ENCODE data around the gene IL2RA. TPM values are rescaled to one million over a fixed set of nuclear protein-coding genes. Genes with fewer than 3 reads are reported as not detected.

Gene IL2RA
- total and polyA plus RNA-seq, 10 of the 15 experiments (the other 5 are each of a cell fraction or from before 2014, with no cell fraction given), result 2.2 to 6.0 (median 4.9) TPM

DNA sequence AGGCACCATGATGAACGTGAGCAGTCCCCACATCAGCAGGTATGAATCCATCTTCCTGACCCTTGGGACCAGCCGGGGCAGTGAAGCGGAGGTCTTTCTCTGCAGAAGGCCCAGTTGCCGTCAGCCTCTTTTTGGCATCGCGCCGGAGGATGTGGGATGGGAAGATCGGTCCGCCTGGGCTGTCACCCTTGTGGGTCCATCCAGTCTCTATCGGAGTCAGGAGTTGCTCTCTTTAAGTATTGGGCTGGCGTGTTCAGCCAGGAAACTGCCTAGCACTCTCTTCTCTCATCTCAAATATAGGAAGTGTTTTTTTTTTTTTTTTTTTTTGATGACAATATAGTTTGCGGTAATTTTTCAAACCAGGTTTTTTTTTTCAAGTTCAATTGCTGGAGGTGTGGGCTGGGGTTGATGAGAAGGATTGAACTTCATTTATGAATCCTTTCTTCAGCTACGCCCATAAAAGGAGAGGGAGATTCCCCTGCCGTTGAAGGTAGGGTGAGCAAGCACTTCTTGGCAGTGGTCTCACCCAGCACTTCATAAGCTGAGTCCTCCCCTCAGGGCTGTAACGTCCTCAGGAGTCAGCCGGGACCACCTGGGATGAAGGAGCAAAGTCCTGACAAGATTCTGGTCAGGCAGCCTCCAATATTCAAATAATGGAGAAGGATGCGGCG lies at the start of gene IL2RA (continued):
- TF ChIP-seq, protein P1, sequence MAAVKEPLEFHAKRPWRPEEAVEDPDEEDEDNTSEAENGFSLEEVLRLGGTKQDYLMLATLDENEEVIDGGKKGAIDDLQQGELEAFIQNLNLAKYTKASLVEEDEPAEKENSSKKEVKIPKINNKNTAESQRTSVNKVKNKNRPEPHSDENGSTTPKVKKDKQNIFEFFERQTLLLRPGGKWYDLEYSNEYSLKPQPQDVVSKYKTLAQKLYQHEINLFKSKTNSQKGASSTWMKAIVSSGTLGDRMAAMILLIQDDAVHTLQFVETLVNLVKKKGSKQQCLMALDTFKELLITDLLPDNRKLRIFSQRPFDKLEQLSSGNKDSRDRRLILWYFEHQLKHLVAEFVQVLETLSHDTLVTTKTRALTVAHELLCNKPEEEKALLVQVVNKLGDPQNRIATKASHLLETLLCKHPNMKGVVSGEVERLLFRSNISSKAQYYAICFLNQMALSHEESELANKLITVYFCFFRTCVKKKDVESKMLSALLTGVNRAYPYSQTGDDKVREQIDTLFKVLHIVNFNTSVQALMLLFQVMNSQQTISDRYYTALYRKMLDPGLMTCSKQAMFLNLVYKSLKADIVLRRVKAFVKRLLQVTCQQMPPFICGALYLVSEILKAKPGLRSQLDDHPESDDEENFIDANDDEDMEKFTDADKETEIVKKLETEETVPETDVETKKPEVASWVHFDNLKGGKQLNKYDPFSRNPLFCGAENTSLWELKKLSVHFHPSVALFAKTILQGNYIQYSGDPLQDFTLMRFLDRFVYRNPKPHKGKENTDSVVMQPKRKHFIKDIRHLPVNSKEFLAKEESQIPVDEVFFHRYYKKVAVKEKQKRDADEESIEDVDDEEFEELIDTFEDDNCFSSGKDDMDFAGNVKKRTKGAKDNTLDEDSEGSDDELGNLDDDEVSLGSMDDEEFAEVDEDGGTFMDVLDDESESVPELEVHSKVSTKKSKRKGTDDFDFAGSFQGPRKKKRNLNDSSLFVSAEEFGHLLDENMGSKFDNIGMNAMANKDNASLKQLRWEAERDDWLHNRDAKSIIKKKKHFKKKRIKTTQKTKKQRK (IDR thresholded peaks at IDR 0.05; ENCODE audit: low read depth, low read length), result no peak
- TF ChIP-seq BACH1 (IDR thresholded peaks at IDR 0.05; ENCODE audit: borderline replicate concordance) (no peak), POLR2AphosphoS5 (IDR thresholded peaks at IDR 0.05; ENCODE audit: low read length) (peak; percentile 53; the same call in 1 of the 2 replicates), SRF (IDR thresholded peaks at IDR 0.05; ENCODE audit: low read depth in 2 of 2, low read length in 2 of 2) (peak in 1 of 2 experiments; percentile 85; a peak in 2 of 4 replicates), BMI1 (IDR thresholded peaks at IDR 0.05; ENCODE audit: borderline replicate concordance) (no peak), SPI1 (IDR thresholded peaks at IDR 0.05; ENCODE audit: borderline replicate concordance, insufficient read depth, low read depth, low read length) (peak; percentile 16; the same call in 1 of the 2 replicates), SMARCA5 (IDR thresholded peaks at IDR 0.05) (no peak), RUNX3 (IDR thresholded peaks at IDR 0.05; ENCODE audit: low read length) (peak; percentile 59), PAX8 (IDR thresholded peaks at IDR 0.05) (no peak), JUND (IDR thresholded peaks at IDR 0.05; ENCODE audit: low read depth, low read length) (no peak), BHLHE40 (IDR thresholded peaks at IDR 0.05; ENCODE audit: borderline replicate concordance in 1 of 2, low read depth in 2 of 2, low read length in 1 of 2) (peak in 1 of 2 experiments; percentile 10; a peak in 1 of 4 replicates), SMC3 (IDR thresholded peaks at IDR 0.05; ENCODE audit: borderline replicate concordance, low read length) (no peak), ZNF384 (IDR thresholded peaks at IDR 0.05; ENCODE audit: borderline replicate concordance, low read depth, low read length) (peak; percentile 88), IRF4 (IDR thresholded peaks at IDR 0.05; ENCODE audit: low read depth, low read length) (no peak)
- TF ChIP-seq, protein P2, sequence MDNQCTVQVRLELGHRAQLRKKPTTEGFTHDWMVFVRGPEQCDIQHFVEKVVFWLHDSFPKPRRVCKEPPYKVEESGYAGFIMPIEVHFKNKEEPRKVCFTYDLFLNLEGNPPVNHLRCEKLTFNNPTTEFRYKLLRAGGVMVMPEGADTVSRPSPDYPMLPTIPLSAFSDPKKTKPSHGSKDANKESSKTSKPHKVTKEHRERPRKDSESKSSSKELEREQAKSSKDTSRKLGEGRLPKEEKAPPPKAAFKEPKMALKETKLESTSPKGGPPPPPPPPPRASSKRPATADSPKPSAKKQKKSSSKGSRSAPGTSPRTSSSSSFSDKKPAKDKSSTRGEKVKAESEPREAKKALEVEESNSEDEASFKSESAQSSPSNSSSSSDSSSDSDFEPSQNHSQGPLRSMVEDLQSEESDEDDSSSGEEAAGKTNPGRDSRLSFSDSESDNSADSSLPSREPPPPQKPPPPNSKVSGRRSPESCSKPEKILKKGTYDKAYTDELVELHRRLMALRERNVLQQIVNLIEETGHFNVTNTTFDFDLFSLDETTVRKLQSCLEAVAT (IDR thresholded peaks at IDR 0.05), result 0 out of 2 replicates have a peak, but pooled peaks have one; percentile 21
